CD14-positive monocyte (primary cell): ENCODE measurements around the gene PEX26. TPM values are rescaled to one million over a fixed set of nuclear protein-coding genes. Genes with fewer than 3 reads are reported as not detected.
A peak's percentile ranks its signal among the peaks of the same experiment; 100 is the strongest.

Experiments used
- DNase-seq, 3 donors: peaks; one replicate each; pipeline ENCODE4 v3.0.0-alpha.2; 2011 to 2022
- H2AFZ ChIP-seq: 2 replicates; pipeline ENCODE4 v1.6.0; 2012; ENCODE audit warnings: mild to moderate bottlenecking, low read depth, low read length, inconsistent platforms; ENCODE audit not compliant: insufficient read depth, poor library complexity, severe bottlenecking
- H3K27ac ChIP-seq, 2 donors: 1 replicate in 1 of 2; 2 replicates in 1 of 2; pipeline ENCODE4 v1.5.1; 2012 to 2013; ENCODE audit warnings: low read length in 2 of 2, control low read depth in 1 of 2, inconsistent platforms in 1 of 2, low read depth in 1 of 2, mild to moderate bottlenecking in 1 of 2
- H3K27me3 ChIP-seq, 2 donors: one replicate each; pipeline versions ENCODE4 v1.6.0 to v1.6.1; 2011 to 2013; ENCODE audit warnings: low read length in 2 of 2; ENCODE audit not compliant: control insufficient read depth in 2 of 2, insufficient read depth in 2 of 2
- H3K36me3 ChIP-seq, 2 donors: replicated peaks in 1 of 2; 1 replicate in 1 of 2; 2 replicates in 1 of 2; pipeline versions ENCODE4 v1.5.1 to v1.6.1; 2012 to 2013; ENCODE audit warnings: low read length in 2 of 2, control low read depth in 1 of 2, inconsistent platforms in 1 of 2, mild to moderate bottlenecking in 1 of 2; ENCODE audit not compliant: insufficient read depth in 2 of 2, control insufficient read depth in 1 of 2
- H3K4me1 ChIP-seq, 2 donors: 1 replicate in 1 of 2; 2 replicates in 1 of 2; pipeline versions ENCODE4 v1.5.1 to v1.6.1; 2012 to 2013; ENCODE audit warnings: low read length in 2 of 2, control low read depth in 1 of 2, inconsistent platforms in 1 of 2, mild to moderate bottlenecking in 1 of 2, moderate library complexity in 1 of 2; ENCODE audit not compliant: insufficient read depth in 2 of 2, control insufficient read depth in 1 of 2
- H3K4me2 ChIP-seq: replicated peaks from 2 replicates; pipeline ENCODE3; 2012; ENCODE audit warnings: low read length, moderate library complexity, mild to moderate bottlenecking; ENCODE audit not compliant: poor library complexity, severe bottlenecking; ENCODE audit errors: extremely low read depth
- H3K4me3 ChIP-seq, 3 experiments: fragments of 200-600 bp in 1 of 3; sonication (generic) in 1 of 3; replicated peaks in 1 of 3; 1 replicate in 2 of 3; 2 replicates in 1 of 3; pipeline ENCODE4 v1.5.1; 2011 to 2013; ENCODE audit warnings: low read length in 3 of 3, mild to moderate bottlenecking in 3 of 3, control low read depth in 2 of 3, low read depth in 2 of 3, inconsistent platforms in 1 of 3, moderate library complexity in 1 of 3
- H3K79me2 ChIP-seq: 2 replicates; pipeline ENCODE4 v1.6.0; 2012; ENCODE audit warnings: mild to moderate bottlenecking, control low read depth, inconsistent platforms, low read length, moderate library complexity; ENCODE audit not compliant: insufficient read depth
- H3K9ac ChIP-seq: 2 replicates; pipeline ENCODE4 v1.6.0; 2017; ENCODE audit warnings: low read length, mild to moderate bottlenecking; ENCODE audit not compliant: insufficient read depth, poor library complexity, severe bottlenecking
- H3K9me3 ChIP-seq, 2 donors: replicated peaks in 1 of 2; 1 replicate in 1 of 2; 2 replicates in 1 of 2; pipeline versions ENCODE4 v1.5.1 to v1.6.1; 2012 to 2013; ENCODE audit warnings: low read length in 2 of 2, control low read depth in 1 of 2; ENCODE audit not compliant: control insufficient read depth in 1 of 2, insufficient read depth in 1 of 2
- H4K20me1 ChIP-seq: 2 replicates; pipeline ENCODE4 v1.6.0; 2012; ENCODE audit warnings: mild to moderate bottlenecking, low read length, control low read depth, moderate library complexity; ENCODE audit not compliant: insufficient read depth
- H3K27ac Mint-ChIP-seq, 7 donors: one replicate each; pipeline ENCODE4 v1.8.0; 2020; ENCODE audit warnings: mild to moderate bottlenecking in 7 of 7, mixed read lengths in 7 of 7, moderate library complexity in 6 of 7, inconsistent platforms in 2 of 7
- H3K27me3 Mint-ChIP-seq, 3 donors: one replicate each; pipeline ENCODE4 v1.8.0; 2021 to 2022; ENCODE audit warnings: low read depth in 3 of 3, mild to moderate bottlenecking in 3 of 3, mixed read lengths in 3 of 3, moderate library complexity in 3 of 3, inconsistent platforms in 1 of 3
- H3K36me3 Mint-ChIP-seq, 2 donors: one replicate each; pipeline ENCODE4 v1.8.0; 2020; ENCODE audit warnings: mixed read lengths in 2 of 2, inconsistent platforms in 1 of 2, mild to moderate bottlenecking in 1 of 2
- H3K4me1 Mint-ChIP-seq: one replicate; pipeline ENCODE4 v1.8.0; 2020; ENCODE audit warnings: mild to moderate bottlenecking, mixed read lengths
- H3K4me3 Mint-ChIP-seq, 2 donors: one replicate each; pipeline ENCODE4 v1.8.0; 2020; ENCODE audit warnings: mild to moderate bottlenecking in 2 of 2, mixed read lengths in 2 of 2, moderate library complexity in 1 of 2
- H3K9me3 Mint-ChIP-seq, 7 donors: one replicate each; pipeline ENCODE4 v1.8.0; 2020 to 2022; ENCODE audit warnings: mixed read lengths in 7 of 7, mild to moderate bottlenecking in 6 of 7, moderate library complexity in 6 of 7, inconsistent platforms in 2 of 7
- WGBS: methylation state at CpG from one replicate; pipeline ENCODE4 v1.1.5; 2013; ENCODE audit warnings: missing lambda C conversion rate; ENCODE audit not compliant: insufficient coverage; 5-methylcytosine and 5-hydroxymethylcytosine counted together
- intact Hi-C, 2 donors: fragments of 100-400 bp; cut with micrococcal nuclease; formaldehyde crosslinking; loops; one replicate each; pipeline versions ENCODE4 v1.15.0 to v1.15.1; 2023
- polyA plus RNA-seq, 3 donors: library from polyadenylated mRNA; depleted of rRNA in 1 of 3; unstranded in 2 of 3; stranded (reverse) in 1 of 3; fragments of 300-500 nt in 2 of 3; fragments of >200 nt in 1 of 3; fragmentation: Illumina TruSeq in 2 of 3; gene quantifications; 1 replicate in 2 of 3; 2 replicates in 1 of 3; pipeline ENCODE4 v1.2.3, GENCODE V29; 2012 to 2021
- TF ChIP-seq, protein P1 (sequence below): fragments of 200-600 bp; IDR thresholded peaks from one replicate; pipeline ENCODE4 v1.8.0; 2022; ENCODE audit warnings: antibody characterized with exemption, mild to moderate bottlenecking

The PEX26 gene
- polyA plus RNA-seq, 3 donors, result 3.4 to 8.6 (median 3.7) TPM

DNA sequence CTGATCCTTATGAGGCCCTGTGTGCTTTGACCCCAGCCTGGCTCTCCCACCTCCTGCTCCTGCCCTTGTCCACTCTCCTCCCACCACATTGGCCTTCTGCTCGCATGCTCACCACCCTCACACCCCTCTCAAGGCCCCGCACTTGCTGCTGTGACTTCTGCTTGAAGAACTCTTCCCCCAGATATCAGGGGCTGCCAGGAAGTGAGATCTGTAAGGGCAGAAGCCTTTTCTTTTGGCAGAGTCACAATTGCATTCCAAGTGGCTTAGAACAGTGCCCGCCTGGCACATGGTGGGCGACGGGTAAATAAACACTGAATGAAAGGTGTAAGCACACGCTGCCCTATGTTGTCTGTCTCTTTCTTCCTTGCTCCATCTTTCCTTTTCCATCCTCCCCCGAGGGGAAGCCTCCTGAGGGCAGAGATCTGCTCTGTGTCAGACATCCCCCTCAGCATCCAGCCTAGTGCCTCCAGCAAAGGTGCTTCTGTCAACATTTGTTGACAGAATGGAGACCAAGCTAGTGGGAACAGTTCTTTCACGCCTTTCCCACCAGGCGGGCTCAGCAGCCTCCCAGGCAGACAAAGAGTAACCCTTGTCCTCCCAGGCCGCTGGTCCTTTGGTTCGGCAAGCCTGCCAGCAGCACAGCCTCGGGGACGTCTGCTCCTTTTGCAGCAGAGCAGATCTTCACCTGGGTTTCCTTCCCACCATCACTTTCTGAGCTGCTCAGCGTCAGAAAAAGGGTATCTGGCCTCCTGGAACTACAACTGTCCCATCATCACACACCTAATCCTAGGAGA lies 10.0 kb upstream of the PEX26 start:
- Histone ChIP-seq H4K20me1 (no peaks in the 10 kb centered on the region), H3K27me3 (no peaks in the 10 kb centered on the region), H3K27ac (no peak overlapping the region), H3K9me3 (no peaks in the 10 kb centered on the region), H3K79me2 (no peaks in the 10 kb centered on the region), H3K4me3 (no peak overlapping the region), H3K4me2 (no peak overlapping the region), H2AFZ (no peak overlapping the region), H3K9ac (no peak overlapping the region), H3K36me3 (no peaks in the 10 kb centered on the region), H3K4me1 (no peaks in the 10 kb centered on the region)
- peaks cover 13% of the 10 kb centered on the region for H3K4me1 Mint-ChIP-seq
- intact Hi-C loops, result no loop called here
- 85% methylated on average over 11 of the region's 14 CpGs for WGBS
- TF ChIP-seq, protein P1, sequence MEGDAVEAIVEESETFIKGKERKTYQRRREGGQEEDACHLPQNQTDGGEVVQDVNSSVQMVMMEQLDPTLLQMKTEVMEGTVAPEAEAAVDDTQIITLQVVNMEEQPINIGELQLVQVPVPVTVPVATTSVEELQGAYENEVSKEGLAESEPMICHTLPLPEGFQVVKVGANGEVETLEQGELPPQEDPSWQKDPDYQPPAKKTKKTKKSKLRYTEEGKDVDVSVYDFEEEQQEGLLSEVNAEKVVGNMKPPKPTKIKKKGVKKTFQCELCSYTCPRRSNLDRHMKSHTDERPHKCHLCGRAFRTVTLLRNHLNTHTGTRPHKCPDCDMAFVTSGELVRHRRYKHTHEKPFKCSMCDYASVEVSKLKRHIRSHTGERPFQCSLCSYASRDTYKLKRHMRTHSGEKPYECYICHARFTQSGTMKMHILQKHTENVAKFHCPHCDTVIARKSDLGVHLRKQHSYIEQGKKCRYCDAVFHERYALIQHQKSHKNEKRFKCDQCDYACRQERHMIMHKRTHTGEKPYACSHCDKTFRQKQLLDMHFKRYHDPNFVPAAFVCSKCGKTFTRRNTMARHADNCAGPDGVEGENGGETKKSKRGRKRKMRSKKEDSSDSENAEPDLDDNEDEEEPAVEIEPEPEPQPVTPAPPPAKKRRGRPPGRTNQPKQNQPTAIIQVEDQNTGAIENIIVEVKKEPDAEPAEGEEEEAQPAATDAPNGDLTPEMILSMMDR, result no peak
- peaks cover 0 to 5% (median 0%) of the 10 kb centered on the region in 7 donors for H3K9me3 Mint-ChIP-seq
- no peak overlapping the region for H3K4me3 Mint-ChIP-seq
- H3K36me3 Mint-ChIP-seq, result no peaks in the 10 kb centered on the region
- peaks cover 10 to 23% (median 13%) of the 10 kb centered on the region in 3 donors for H3K27me3 Mint-ChIP-seq
- DNase-seq, result no peak
- peak overlapping the region in 1 of 7 donors; percentile 72 for H3K27ac Mint-ChIP-seq

DNA sequence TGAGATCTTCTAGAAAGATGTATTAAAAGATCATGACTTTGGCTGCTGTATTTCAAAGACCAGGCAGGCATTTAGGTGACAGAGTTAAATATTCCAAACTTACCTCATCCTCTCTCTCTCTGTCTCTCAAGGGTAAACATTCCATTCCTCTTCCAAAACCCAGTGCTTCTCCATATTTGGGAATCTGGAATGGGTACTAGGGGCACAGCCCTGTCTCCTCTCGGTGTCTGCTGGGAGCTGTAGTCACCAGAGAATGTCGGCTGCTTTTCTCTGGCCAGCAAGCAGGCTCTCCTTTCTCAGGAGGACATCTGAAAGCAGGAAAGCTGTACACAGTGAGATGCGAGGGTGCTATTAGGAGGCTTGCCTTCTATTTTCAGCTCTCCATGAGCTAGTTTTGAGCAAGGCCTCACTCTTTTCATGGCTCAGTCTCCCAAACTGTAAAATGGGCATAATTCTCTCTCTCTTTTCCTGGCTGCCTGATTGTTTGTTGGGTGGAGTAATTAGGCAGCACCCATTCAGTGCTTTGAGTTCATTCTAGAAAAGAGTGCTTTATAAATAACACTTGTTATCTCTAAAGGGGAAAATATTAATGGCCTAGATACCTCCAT lies 9.3 kb upstream of the PEX26 start:
- no peak overlapping the region for H3K4me3 Mint-ChIP-seq

More for the DNA sequence above, 9.3 kb upstream of the PEX26 start:
- no peaks in the 10 kb centered on the region for H3K4me1 ChIP-seq
- TF ChIP-seq, protein P1, result no peak
- H3K9me3 ChIP-seq, result no peaks in the 10 kb centered on the region
- H2AFZ ChIP-seq, result no peak overlapping the region
- intact Hi-C loops, result no loop called here
- Mint-ChIP-seq H3K27me3 (peaks cover 10 to 21% (median 13%) of the 10 kb centered on the region in 3 donors), H3K9me3 (peaks cover 0 to 5% (median 0%) of the 10 kb centered on the region in 7 donors), H3K36me3 (no peaks in the 10 kb centered on the region), H3K27ac (peak overlapping the region in 1 of 7 donors; percentile 79), H3K4me1 (peaks cover 13% of the 10 kb centered on the region)
- H4K20me1 ChIP-seq, result no peaks in the 10 kb centered on the region
- H3K79me2 ChIP-seq, result no peaks in the 10 kb centered on the region
- H3K27ac ChIP-seq, result no peak overlapping the region
- no peaks in the 10 kb centered on the region for H3K27me3 ChIP-seq
- no peaks in the 10 kb centered on the region for H3K36me3 ChIP-seq
- H3K9ac ChIP-seq, result no peak overlapping the region
- no peak overlapping the region for H3K4me2 ChIP-seq
- no peak overlapping the region for H3K4me3 ChIP-seq
- WGBS, result 80% methylated on average over 1 of the region's 3 CpGs
- no peak for DNase-seq
